Gastroesophageal sphincter (tissue), 3 donors: ENCODE results near the gene KCNK17.
A peak's percentile ranks its signal among the peaks of the same experiment; 100 is the strongest.

Experiments
- EP300 ChIP-seq: sonication (generic); formaldehyde crosslinking; IDR thresholded peaks from one replicate; pipeline ENCODE4 v1.6.1; 2017; ENCODE audit warnings: antibody characterized with exemption, mild to moderate bottlenecking
- POLR2AphosphoS5 ChIP-seq: sonication (generic); formaldehyde crosslinking; IDR thresholded peaks from one replicate; pipeline ENCODE4 v1.6.1; 2017; ENCODE audit warnings: antibody characterized with exemption
- TF ChIP-seq, protein P1 (sequence below), 4 experiments: fragments of 200-600 bp in 2 of 4; fragments of 450-650 bp in 2 of 4; sonication (generic) in 1 of 4; IDR thresholded peaks; one replicate each; pipeline ENCODE4 v1.5.1; 2017 to 2019; ENCODE audit warnings: antibody characterized with exemption in 4 of 4, mild to moderate bottlenecking in 2 of 4, moderate library complexity in 2 of 4

DNA sequence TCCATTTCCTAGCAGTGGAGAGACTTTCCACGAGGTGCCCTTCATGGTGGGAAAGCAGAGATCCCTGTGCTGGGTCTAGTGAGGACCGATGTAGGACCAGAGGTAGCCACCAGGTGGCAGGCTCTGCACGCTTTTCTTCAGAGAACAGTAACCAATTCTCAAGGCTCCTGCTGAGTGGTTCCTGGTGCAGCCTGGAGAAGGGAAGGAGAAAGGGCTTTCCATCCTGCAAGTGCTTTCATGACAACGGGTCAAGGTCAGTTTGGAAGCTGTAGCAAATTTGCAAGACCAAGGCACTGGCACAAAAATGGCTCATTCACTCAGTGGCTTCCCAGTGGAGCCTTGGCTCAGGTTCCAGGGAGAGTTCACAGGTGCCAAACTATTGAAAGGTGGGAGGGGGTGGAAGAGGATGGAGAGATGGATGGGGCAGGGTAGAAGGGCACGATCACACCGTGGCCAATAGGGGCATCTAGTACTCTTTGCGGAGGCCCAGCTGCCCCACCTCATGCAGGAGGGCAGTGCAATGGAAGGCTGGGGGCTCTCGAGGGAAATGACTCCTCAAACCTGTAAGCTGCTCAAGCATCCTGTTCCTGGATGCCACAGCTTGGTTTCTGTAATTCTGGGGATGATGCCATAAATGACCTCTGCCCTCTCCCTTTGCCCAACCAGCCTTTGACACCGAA is 33.8 kb upstream of the KCNK17 start:
- TF ChIP-seq, protein P1, sequence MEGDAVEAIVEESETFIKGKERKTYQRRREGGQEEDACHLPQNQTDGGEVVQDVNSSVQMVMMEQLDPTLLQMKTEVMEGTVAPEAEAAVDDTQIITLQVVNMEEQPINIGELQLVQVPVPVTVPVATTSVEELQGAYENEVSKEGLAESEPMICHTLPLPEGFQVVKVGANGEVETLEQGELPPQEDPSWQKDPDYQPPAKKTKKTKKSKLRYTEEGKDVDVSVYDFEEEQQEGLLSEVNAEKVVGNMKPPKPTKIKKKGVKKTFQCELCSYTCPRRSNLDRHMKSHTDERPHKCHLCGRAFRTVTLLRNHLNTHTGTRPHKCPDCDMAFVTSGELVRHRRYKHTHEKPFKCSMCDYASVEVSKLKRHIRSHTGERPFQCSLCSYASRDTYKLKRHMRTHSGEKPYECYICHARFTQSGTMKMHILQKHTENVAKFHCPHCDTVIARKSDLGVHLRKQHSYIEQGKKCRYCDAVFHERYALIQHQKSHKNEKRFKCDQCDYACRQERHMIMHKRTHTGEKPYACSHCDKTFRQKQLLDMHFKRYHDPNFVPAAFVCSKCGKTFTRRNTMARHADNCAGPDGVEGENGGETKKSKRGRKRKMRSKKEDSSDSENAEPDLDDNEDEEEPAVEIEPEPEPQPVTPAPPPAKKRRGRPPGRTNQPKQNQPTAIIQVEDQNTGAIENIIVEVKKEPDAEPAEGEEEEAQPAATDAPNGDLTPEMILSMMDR (IDR thresholded peaks at IDR 0.05), result peak; percentile 84 to 90 (median 87)
- TF ChIP-seq POLR2AphosphoS5 (no peak), EP300 (no peak)
